Measurements from ENCODE around the gene WNT16.

DNA sequence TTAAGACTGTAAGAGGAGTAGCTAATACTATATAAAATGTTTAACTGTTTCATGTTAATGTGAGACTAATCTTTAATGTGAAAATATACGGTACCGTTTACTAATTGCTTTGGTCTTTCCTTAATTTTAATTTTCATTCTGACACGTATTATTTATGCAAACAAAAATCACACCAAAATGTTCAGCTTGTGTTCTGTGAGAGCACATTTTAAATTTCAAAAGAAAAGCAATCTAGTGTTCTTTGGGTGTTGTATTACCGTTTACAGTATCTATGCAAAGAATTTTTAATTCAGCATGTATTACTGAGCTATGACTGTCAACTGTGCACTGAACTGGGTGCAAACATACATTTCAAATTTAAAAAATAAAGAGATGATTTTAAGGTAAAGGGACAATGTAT, 2.2 kb downstream of the WNT16 start:
- no peak for TF ChIP-seq GATA3 (IDR thresholded peaks at IDR 0.05; ENCODE audit: low read depth, low read length)
- TF ChIP-seq GATA2 (IDR thresholded peaks at IDR 0.05; ENCODE audit: low read depth, low read length), result no peak
